GM21717 (cell line): Measurements from ENCODE around the gene MCF2L2.
"Not testable (repeated sequence)": the region's sequence is repeated elsewhere in the genome, so short reads cannot be mapped to it uniquely, and the experiment has no call there.

Experiments used
- ATAC-seq: cut with Tn5 transposase; IDR thresholded peaks from one replicate; pipeline ENCODE4 v1.9.1; 2021; ENCODE audit warnings: mild to moderate bottlenecking, moderate library complexity; ENCODE audit not compliant: unreplicated experiment

The MCF2L2 gene

GRCh38 chr3:183446838-183447205 lies 18.4 kb upstream of the MCF2L2 start:
- ATAC-seq, result no peak

GRCh38 chr3:183444748-183445147 lies 16.3 kb upstream of the MCF2L2 start:
- ATAC-seq, result no peak

DNA sequence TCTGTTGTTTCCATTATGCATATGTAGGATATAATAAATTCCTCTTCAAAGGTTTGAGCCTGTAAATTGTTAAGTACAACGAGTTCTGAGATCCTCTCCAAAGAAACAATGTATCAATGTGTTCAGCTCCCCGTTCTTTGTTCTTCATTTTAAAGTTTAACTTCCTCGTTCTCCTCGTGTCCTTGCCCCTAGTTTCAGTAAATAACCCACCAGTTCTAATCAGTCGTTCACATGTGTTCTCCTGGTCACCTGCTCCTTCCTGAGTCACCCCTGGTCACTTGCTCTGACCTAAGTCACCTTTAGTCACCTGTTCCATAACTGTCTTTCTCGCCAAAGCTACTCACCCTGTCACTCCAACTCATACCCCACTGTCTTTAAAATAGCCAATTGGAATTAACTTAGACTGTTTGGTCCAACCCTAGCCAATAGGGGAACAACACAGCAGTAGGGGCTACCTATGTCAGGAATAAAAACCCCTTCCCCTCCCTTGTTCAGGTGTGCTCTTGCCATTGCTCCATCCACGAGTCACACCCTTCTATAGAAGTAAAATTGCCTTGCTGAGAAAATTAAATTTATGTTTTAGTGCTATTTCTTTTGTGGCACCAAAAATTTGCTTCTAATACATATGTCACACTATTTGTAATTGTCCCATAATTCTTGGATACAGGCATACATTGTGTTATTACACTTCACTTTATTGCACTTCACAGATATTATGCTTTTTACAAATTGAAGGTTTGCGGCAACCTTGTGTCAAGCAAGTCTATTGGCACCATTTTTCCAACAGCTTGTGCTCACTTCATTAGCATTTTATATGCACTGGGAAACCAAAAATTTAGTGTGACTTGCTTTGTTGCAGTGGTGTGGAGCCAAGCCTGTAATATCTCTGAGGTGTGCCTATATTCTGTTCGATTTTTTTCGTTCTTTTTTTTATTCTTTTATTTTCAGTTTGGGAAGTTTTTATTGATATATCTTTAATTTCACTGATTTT lies 15.3 kb upstream of the MCF2L2 start:
- ATAC-seq, result no peak

GRCh38 chr3:183442994-183443393 lies 14.6 kb upstream of the MCF2L2 start:
- ATAC-seq, result no peak

GRCh38 chr3:183440521-183440920 lies 12.1 kb upstream of the MCF2L2 start:
- ATAC-seq, result not testable (repeated sequence)

DNA sequence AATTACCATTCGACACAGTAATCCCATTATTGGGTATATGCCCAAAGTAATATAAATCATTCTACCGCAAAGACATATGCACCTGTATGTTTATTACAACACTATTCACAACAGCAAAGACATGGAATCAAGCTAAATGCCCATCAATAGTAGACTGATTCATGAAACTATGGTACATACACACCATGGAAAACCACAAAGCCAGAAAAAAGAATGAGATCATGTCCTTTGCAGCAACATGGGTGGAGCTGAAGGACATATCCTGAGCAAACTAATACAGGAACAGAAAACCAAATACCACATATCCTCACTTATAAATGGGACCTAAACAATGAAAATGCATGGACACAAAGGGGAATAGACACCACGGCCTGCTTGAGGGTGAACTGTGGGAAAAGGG lies 11.1 kb upstream of the MCF2L2 start:
- no peak for ATAC-seq

DNA sequence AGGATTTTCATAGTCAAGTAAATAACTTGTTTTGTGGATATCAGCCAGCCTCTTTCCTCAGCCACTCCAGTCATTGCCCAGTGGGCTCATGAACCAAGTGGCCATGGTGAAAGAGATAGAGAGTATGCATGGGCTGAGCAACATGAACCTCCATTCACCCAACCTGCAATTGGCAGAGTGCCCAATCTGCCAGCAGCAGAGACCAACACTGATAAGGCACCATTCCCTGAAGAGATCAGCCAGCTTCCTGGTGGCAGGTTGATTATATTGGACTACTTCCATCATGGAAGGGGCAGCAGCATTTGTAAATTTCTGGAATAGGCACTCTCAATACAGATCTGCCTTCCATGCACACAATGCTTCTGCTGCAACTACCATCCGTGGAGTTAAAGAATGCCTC lies 10.3 kb upstream of the MCF2L2 start:
- no peak for ATAC-seq

- no peak for ATAC-seq
These were observed 9.5 kb upstream of the MCF2L2 start for GRCh38 chr3:183437666-183438564.

- no peak for ATAC-seq
These were observed 8.6 kb upstream of the MCF2L2 start for GRCh38 chr3:183437061-183437460.

DNA sequence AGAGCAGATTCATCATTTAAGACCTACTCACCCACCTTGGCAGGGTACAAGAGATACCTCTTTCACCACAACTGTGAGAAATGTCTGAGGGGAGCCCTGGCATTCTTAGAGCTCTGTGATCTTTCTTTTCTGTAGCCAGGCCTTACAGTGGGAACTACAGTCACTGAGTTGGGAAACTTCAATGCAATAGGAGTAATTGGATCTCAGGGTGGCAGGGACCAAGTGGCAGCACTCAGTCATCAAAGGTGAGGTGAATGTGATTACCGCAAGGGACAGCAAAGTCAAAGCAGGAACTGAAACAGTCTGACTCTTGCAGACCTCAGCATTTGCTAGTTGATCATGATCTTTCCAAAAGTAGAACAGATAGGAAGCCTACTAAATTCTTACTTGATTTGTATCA lies 7.2 kb upstream of the MCF2L2 start:
- ATAC-seq, result peak; percentile 79

GRCh38 chr3:183434992-183435391 lies 6.6 kb upstream of the MCF2L2 start:
- no peak for ATAC-seq

GRCh38 chr3:183434503-183434902 lies 6.1 kb upstream of the MCF2L2 start:
- ATAC-seq, result no peak

- ATAC-seq, result no peak
These were observed 2.0 kb upstream of the MCF2L2 start for GRCh38 chr3:183430325-183430957.

DNA sequence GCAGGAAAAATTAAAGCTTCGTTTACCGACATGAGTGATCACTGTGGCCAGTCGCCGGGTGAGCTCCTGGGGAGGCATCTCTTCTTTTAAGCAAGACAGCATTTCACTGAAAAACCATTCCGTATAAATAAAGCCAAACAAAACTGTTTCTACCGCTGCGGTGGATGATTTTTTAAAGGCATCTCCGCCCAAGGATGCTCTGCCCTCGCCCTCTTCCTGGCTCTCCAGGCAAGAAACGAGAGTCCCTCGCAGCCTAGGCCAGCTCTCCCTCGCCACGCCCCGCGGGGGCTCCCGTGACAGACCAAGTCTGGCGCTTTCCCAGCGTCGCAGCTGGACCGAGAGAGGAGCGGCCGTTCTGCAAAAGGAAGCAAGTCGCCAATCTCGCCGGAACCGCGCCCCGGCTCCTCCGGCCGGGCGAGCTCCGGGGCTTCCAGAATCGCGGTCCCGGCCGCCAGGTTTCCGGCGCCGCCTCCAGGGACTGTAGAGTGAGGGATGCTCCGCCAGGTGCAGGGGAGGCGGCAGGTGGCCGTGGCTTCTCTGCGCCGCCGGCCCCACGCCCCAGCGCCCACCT lies 458 bp downstream of the MCF2L2 start:
- peak; percentile 37 for ATAC-seq

- no peak for ATAC-seq
These were observed 1.1 kb downstream of the MCF2L2 start for GRCh38 chr3:183427196-183427875.

DNA sequence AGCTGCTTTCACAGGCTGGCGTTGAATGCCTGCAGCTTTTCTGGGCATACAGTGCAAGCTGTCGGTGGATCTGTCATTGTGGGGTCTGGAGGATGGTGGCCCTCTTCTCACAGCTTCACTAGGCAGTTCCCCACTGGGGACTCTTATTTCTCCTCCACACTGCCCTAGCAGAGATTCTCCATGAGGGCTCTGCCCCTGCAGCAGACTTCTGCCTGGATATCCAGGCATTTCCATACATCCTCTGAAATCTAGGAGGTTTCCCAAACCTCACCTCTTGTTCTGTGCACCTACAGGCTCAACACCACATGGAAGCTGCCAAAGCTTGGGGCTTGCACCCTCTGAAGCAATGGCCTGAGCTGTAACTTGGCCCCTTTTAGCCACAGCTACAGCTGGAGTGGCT lies 9.6 kb downstream of the MCF2L2 start:
- ATAC-seq, result not testable (repeated sequence)

- no peak for ATAC-seq
These were observed 17.1 kb downstream of the MCF2L2 start for GRCh38 chr3:183411216-183411922.

DNA sequence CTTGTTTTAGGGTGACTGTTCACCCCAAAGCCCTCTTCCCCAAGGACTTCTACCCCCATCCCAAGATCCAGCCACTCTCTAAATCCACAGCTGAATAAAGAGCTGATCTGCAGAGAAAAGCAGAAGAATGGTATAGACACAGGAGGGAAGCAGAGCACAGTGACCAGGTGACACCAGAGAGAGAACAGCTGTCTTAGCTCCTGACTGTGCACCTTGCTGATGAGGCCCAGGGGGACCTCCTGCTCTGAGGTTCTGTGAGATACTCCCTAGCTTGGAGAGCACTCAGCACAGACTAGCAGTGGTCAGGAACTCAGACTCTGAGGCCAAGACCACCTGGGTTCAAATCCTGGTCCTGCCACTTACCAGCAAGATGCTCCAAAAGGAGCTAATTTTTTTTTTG lies 17.7 kb downstream of the MCF2L2 start:
- ATAC-seq, result no peak

DNA sequence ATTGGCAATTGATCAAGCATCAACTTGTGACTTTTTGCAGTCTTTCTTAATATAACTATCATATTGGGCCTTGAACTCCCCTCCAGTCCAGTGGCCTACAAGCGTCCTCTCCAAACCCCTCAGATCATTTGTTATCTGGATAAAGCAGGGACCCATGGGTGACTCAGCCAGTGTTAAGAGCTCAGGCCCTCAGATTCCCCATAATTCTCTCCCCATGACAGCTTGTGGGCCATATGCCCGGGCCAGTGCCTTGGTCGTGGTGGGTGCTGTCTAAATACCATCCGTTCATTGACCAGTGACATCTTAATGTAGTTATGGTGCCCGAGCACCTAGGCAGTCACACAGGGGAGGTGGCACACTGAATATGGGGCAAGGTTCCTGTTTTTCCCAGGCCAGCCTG lies 18.1 kb downstream of the MCF2L2 start:
- no peak for ATAC-seq

DNA sequence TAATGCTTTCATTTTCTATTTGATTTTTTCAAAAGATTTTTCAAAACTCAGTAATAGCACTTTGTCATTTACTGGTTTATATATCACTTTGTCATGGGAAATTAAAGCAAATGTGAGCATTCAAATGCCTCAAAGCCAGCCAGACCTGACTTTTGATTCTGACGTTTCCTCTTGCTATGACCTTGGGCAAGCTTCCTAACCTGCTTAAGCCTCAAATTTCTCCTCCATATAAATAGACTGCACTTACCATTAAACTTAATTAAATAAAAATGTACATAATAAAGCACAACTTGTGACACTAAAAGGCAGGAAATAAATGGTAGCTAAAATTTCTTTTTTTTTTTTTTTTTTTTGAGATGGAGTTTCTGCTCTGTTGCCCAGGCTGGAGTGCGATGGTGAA lies 19.2 kb downstream of the MCF2L2 start:
- ATAC-seq, result no peak
